Stimulated activated naive CD4-positive, alpha-beta T cell treated with Interleukin-2 at 50 U/mL for 16 hours (primary cell): ENCODE results near the gene DUSP6.

Experiments used
- DNase-seq: peaks from one replicate; lab custom pipeline; 2025; lab: John Stamatoyannopoulos, UW

Gene DUSP6

GRCh38 chr12:89328151-89329030 is 23.9 kb downstream of the DUSP6 start:
- DNase-seq, result no peak

- DNase-seq, result no peak
These were observed 24.7 kb downstream of the DUSP6 start for GRCh38 chr12:89327486-89328094.

- no peak for DNase-seq
These were observed 25.9 kb downstream of the DUSP6 start for GRCh38 chr12:89326239-89327040.

- DNase-seq, result no peak
These were observed 26.8 kb downstream of the DUSP6 start for GRCh38 chr12:89325495-89325894.

- no peak for DNase-seq
These were observed 27.9 kb downstream of the DUSP6 start for GRCh38 chr12:89324437-89324836.

GRCh38 chr12:89323568-89324218 is 28.6 kb downstream of the DUSP6 start:
- no peak for DNase-seq

- DNase-seq, result no peak
These were observed 31.6 kb downstream of the DUSP6 start for GRCh38 chr12:89320735-89321134.

GRCh38 chr12:89319606-89320005 is 32.7 kb downstream of the DUSP6 start:
- no peak for DNase-seq

- DNase-seq, result no peak
These were observed 33.2 kb downstream of the DUSP6 start for GRCh38 chr12:89319122-89319521.

- no peak for DNase-seq
These were observed 35.6 kb downstream of the DUSP6 start for GRCh38 chr12:89316705-89317139.

GRCh38 chr12:89314060-89314761 is 38.1 kb downstream of the DUSP6 start:
- DNase-seq, result no peak

GRCh38 chr12:89311703-89312293 is 40.5 kb downstream of the DUSP6 start:
- DNase-seq, result no peak

GRCh38 chr12:89309815-89310214 is 42.5 kb downstream of the DUSP6 start:
- no peak for DNase-seq

GRCh38 chr12:89309440-89309802 is 42.9 kb downstream of the DUSP6 start:
- no peak for DNase-seq

- DNase-seq, result no peak
These were observed 44.6 kb downstream of the DUSP6 start for GRCh38 chr12:89307474-89308253.

- no peak for DNase-seq
These were observed 45.4 kb downstream of the DUSP6 start for GRCh38 chr12:89306827-89307473.

- no peak for DNase-seq
These were observed 46.9 kb downstream of the DUSP6 start for GRCh38 chr12:89305373-89305772.

GRCh38 chr12:89299931-89300330 is 52.4 kb downstream of the DUSP6 start:
- no peak for DNase-seq

GRCh38 chr12:89299417-89299816 is 52.9 kb downstream of the DUSP6 start:
- no peak for DNase-seq
